ENCODE data around the gene GNB3.

The GNB3 gene

DNA sequence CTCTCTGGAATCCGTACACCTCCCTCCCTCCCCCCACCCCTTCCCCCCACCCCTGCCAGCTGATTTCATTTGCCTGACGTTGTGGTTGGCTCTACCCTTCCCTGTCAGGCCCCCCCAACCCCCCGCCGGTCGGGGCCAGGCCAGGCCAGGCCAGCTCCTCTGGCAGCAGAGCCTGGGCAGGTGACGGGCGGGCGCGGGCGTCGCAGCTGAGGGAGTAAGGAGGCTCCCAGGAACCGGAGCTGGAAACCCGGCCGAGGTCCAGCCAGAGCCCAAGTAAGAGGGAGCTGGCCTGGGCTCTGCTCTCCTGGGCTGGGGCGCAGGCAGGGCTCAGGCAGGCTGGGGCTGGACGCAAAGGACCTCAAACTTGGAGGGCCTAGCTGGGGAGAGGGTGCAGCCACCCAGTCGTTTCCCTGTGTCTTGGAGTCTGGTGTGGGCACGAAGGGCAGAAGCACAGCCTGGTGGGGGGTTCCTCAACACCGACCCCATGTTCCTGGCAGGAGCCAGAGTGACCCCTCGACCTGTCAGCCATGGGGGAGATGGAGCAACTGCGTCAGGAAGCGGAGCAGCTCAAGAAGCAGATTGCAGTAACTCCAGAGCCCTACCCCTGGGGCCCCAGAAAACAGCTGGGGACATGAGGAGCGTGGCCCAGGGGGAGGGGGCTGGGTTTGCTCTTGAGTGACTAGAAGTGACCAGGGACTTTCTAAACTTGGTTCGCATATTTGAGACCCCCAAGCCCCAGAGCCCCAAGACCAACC is at the start of gene GNB3:
GNB3 (plus strand) TSS at position 165 of the 755 bp plus-strand sequence; CDS start at position 528, 363 bp downstream.
- no peak for DNase-seq

- DNase-seq: no peak
Measured at GRCh38 chr12:6791931-6792520, 48.7 kb upstream of the GNB3 start.

DNA sequence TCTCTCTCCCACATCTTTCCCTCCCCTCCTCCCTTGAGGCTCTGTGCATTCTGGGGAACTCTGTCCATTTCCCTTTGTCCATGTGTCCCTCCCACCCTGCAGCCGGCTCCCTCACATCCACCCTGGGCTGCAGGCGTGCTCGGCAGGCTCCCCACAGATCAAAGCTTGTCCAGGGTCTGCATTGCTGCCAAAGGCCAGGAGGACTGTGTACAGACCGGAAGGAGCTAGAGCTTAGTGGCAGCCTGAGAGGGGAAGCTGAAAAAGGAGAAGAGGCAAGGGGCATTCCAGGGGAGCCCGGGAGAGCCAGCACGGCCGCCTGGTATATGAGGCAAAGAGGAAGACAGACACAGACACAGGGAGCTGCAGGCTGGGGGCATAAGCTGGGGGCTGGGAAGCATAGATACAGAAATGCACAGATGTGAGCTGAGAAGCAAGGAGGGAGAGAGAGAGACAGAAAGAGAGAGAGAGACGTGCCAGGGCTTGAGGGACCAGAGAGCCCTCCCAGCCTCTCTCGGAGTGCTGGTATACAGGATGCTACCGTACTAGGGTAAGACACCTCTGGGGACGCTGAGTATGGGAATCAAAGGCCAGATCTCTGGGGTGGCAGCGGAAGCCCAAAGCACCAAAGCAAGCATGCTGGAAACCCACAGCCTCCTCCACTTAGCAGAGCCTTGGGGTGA is 48.1 kb upstream of the GNB3 start:
- no peak for DNase-seq

DNA sequence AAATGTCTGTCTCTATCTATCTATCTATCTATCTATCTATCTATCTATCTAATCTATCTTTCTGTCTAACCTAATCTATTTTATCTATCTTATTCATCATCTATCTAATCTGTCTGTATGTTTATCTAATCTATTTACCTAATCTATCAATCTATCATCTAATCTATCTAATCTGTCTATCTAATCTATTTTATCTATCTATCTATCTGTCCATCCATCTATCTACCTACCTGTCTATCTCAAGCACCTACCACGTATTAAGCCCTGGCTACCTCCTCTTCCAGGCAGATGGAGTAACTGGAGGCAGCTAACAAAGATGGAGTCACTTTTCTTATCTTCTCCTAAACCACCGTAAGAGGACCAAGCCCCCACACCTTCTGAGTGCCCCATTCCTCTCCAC is 45.6 kb upstream of the GNB3 start:
- DNase-seq: no peak

GRCh38 chr12:6796576-6796975 is 44.1 kb upstream of the GNB3 start:
- DNase-seq: no peak

DNA sequence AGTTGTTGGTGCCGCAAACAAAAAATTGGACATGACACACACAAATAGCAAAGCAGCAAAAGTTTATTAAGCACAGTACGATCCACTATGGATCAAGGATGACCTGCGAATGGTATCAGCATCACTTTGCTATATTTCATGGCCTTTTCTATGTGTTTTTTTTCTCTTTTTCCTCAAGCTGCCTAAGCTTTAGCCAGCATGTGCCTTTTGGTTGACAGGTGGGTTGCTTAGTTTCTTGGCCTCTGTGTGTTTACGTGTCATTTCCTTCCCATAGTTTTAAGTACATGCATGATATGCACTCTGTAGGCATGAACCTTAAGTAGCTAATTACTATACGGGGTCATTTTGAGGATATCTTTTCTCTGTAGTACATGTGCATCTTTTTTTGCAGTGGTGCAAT is 41.6 kb upstream of the GNB3 start:
- no peak for DNase-seq

DNA sequence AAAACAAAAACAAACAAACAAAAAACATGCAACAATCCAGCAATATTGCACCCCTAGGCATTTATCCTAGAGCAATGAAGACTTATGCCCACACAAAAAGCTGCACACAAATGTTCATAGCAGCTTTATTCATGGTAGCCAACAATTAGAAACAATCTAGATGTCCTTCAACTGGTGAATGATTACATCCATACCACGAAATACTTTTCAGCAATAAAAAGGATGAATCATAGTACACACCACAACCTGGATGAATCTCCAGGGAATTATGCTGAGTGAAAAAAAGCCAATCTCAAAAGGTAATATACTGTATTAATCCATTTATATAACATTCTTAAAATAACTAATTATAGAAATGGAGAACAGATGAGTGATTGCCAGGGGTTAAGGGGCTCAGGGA is 33.6 kb upstream of the GNB3 start:
- DNase-seq: no peak

DNA sequence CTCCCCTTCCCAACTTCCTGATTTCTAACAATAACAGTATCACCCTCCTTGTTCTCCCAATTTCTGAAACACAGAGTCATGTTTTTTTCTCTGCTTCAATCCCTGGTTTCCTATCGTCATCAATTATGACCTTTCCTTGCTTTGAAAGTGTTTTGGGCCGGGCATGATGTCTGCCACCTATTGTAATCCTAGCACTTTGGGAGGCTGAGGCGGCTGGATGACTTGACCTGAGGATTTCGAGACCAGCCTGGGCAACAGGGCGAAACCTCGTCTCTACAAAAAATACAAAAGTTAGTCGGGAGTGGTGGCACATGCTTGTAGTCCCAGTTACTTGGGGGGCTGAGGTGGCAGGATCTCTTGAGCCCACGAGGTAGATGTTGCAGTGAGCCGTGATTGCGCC is 31.7 kb upstream of the GNB3 start:
- no peak for DNase-seq

- DNase-seq: no peak
Measured at GRCh38 chr12:6810758-6811157, 30.0 kb upstream of the GNB3 start.

- no peak for DNase-seq
Measured at GRCh38 chr12:6813363-6813762, 27.4 kb upstream of the GNB3 start.

DNA sequence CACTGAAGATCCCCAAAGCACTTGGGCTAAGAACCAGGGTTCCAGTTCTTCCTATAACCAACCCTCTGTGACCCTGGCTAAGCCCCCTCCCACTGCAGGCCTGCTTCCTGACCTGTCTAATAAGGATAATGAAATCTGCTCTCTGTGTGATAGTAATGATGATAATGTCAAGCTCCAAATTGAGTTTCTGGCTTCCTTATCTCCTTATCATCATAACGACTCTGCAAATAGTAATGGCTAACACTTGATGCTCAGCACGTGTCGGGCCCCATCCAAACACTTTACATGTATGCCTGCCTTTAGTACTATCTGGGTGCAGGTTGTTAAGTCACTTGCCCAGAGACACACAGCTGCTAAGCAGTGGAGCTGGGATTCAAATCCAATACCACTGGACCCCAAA is 24.1 kb upstream of the GNB3 start:
- DNase-seq: no peak

GRCh38 chr12:6817098-6817497 is 23.6 kb upstream of the GNB3 start:
- DNase-seq: no peak

- DNase-seq: no peak
Measured at GRCh38 chr12:6817662-6818157, 23.0 kb upstream of the GNB3 start.

GRCh38 chr12:6818222-6818621 is 22.5 kb upstream of the GNB3 start:
- no peak for DNase-seq

- no peak for DNase-seq
Measured at GRCh38 chr12:6818645-6819044, 22.1 kb upstream of the GNB3 start.

DNA sequence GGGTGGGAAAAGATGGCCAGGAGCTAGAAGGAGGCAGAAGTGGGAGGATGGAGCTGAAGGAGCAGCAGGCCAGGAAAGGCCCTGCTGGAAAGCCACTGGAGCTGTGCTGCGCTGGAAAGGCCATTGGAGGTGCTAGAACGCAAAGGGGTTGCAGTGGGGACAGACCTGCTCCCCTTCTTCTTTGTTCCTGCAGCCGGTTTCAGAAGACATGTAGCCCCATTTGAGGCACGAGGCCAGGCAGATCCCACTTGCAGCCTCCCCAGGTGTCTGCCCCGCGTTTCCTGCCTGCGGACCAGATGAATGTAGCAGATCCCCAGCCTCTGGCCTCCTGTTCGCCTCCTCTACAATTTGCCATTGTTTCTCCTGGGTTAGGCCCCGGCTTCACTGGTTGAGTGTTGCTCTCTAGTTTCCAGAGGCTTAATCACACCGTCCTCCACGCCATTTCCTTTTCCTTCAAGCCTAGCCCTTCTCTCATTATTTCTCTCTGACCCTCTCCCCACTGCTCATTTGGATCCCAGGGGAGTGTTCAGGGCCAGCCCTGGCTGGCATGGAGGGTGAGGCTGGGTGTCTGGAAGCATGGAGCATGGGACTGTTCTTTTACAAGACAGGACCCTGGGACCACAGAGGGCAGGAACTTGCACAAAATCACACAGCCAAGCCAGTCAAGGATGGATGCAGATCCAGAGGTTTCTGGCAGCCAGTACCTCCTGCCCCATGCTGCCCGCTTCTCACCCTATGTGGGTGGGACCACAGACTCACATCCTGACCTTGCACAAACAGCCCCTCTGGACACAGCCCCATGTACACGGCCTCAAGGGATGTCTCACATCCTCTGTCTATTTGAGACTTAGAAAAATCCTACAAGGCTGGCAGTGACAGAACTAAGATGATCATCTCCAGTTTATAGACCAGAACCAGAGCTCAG is 21.4 kb upstream of the GNB3 start:
- no peak for DNase-seq

- DNase-seq: no peak
Measured at GRCh38 chr12:6820166-6820565, 20.6 kb upstream of the GNB3 start.

- DNase-seq: no peak
Measured at GRCh38 chr12:6821591-6822425, 18.9 kb upstream of the GNB3 start, which contains the start of gene GPR162. Gene GPR162, plus strand, starts transcription at chr12:6821821. Its CDS starts 2,078 bp downstream, at chr12:6823899.

DNA sequence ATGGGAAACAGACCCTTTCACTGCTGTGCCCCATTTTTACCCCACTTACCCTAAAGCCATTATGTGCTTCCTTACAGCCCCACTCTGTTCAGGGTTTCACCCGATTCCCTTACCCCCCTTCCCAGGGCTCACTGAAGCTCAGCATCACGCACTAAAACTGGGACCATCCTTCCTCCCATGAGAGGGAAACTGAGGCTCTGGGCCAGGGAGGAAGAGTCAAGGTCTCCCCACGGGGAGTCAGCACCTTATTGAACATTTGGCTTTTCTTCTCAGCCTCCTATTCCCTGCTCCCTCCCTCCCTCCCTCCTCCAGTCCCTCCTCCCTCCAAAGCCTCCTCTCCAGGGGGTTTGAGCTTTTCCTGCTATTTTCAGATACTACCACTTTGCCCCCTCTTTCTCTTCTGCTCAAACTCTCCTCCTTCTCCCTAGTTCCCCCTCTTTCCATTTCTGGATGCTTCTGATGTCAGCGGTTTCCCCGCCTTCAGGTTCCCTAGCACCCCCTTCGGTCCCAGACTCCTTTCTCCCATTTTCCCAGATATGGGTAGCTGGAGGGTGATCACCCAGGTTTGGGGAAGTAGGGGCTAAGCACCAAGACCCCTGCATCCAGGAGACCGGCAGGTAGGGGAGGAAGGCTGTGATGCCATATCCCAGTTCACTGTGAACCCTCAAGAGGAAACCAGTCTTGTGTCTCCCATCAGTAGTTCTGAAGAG is 18.1 kb upstream of the GNB3 start:
- DNase-seq: no peak

DNA sequence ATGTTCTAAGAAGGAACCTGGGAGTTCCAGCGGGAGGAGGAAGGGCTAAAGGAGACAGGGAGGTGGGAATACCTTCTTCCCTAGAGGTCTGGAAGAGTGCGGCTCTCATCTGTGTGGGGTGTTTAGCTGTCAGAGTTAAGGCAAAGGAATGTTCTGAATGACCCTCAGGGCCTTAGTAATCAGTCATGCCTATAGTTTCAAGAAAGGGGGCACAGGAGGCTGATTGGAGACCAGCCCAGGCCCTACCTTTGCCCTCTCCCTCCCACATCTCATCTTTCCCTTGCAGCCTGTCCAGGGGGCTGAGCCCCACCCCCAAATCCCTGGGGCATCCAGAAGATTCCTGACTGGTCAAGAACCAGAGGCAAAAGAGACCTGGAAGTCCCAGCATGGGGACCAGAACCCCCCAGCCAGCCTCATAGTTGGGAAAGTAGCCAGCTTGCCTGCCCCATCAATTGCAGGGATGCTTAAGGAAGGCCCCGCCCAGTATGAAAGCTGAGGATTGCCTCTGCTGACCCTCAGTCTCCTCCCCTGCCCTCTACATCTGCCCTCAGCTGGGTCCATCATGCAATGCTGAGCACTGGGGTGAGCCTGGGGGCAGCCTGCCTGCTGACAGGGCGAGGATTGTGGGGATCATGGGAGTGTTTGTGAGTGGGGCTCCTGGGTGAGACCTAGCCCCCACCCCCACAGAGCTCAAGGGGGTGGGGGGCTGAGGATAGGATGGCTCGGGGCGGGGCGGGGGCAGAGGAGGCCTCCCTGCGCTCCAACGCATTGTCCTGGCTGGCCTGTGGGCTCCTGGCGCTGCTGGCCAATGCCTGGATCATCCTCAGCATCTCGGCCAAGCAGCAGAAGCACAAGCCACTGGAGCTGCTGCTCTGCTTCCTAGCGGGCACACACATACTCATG is 17.3 kb upstream of the GNB3 start:
- no peak for DNase-seq

Measured in activated CD4-positive, alpha-beta T cell treated with anti-CD3 and anti-CD28 coated beads for 48 hours (primary cell).